Mucosa of descending colon (tissue), 3 donors: ENCODE data around the gene TEX36. TPM values are rescaled to one million over a fixed set of nuclear protein-coding genes. Genes with fewer than 3 reads are reported as not detected.

Experiments used
- ATAC-seq: fragments of 200-7000 bp; cut with Tn5 transposase; one replicate; pipeline ENCODE4 v1.9.1; 2020; ENCODE audit warnings: mild to moderate bottlenecking, moderate library complexity
- DNase-seq, 3 donors: peaks; one replicate each; pipeline ENCODE4 v3.0.0-alpha.2; 2020
- H3K36me3 ChIP-seq: fragments of 200-600 bp; one replicate; pipeline ENCODE4 v1.8.0; 2021; ENCODE audit warnings: low read depth, mild to moderate bottlenecking
- H3K4me1 ChIP-seq: fragments of 200-600 bp; one replicate; pipeline ENCODE4 v1.8.0; 2021; ENCODE audit warnings: low read depth, mild to moderate bottlenecking
- H3K4me3 ChIP-seq: fragments of 200-600 bp; one replicate; pipeline ENCODE4 v1.8.0; 2021; ENCODE audit warnings: mild to moderate bottlenecking
- H3K9me3 ChIP-seq: fragments of 200-600 bp; one replicate; pipeline ENCODE4 v1.8.0; 2021; ENCODE audit warnings: mild to moderate bottlenecking
- CTCF ChIP-seq: fragments of 200-600 bp; IDR thresholded peaks from one replicate; pipeline ENCODE4 v1.8.0; 2022; ENCODE audit warnings: antibody characterized with exemption, mild to moderate bottlenecking
- intact Hi-C, 2 donors: fragments of 100-400 bp; cut with DNase I in 1 of 2; cut with micrococcal nuclease in 1 of 2; formaldehyde crosslinking; loops; one replicate each; pipeline versions ENCODE4 v1.11.0 to v1.11.1; 2022; cut with DNase I, micrococcal nuclease
- total RNA-seq, 3 donors: library from RNA; stranded (reverse); fragmentation: NEBNext Ultra II Directional in 2 of 3; extraction: Animal tissue kit (Norgen Biotek cat#: 25700) in 2 of 3; gene quantifications; one replicate each; pipeline versions ENCODE4 v1.2.1 to v1.2.4, GENCODE V29; 2021 to 2023
- donor health status: DM: no; HTN: no; CAD: no; lungs with moderate emphysema.
- donor health status: DM: no; HTN: no; CAD: no.
- donor health status: DM: no; HTN: yes; CAD: no.

TEX36 gene
- total RNA-seq, 3 donors from 2014 or later = not detected

DNA sequence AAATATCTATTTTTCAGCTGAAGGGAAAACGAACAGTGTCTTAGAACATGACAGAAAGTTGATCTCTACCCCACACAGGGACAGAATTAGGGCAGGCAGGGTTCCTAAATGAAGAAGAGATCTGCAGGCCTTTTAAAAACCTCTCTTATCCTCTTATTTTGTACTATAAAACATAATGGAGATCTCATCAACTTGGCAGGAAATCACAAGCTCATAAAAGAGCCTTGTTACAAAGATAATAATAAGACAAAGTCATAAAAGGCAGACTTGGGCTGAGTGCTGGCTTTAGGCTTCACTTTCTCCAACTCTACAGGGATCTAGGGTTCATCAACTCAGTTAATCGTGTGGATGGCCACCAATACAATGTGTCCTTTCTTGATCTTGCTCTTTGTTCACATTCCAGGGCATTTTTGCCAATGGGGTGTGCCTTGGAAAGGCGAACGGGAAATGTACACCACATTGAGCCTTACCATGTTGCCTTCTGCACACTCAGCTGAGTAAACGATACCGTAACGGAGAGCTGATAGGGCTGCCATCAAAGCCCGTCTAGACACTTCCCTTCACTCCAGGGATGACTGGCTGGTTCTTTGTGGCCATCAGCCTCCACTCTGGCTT is 7.1 kb upstream of the TEX36 start:
- no peaks in the 10 kb centered on the region for H3K9me3 ChIP-seq
- intact Hi-C loops = no loop called here
- DNase-seq = no peak
- TF ChIP-seq CTCF = no peak
- H3K4me3 ChIP-seq = no peak overlapping the region
- H3K36me3 ChIP-seq = no peaks in the 10 kb centered on the region
- H3K4me1 ChIP-seq = peaks cover 3% of the 10 kb centered on the region
- ATAC-seq = peak; percentile 46

- Histone ChIP-seq H3K9me3 (no peaks in the 10 kb centered on the region), H3K4me1 (peaks cover 3% of the 10 kb centered on the region), H3K36me3 (no peaks in the 10 kb centered on the region), H3K4me3 (no peak overlapping the region)
- no peak for DNase-seq
- intact Hi-C loops = no loop called here
- no peak for ATAC-seq
- TF ChIP-seq CTCF = no peak
Measured at GRCh38 chr10:125687507-125688185, 4.7 kb upstream of the TEX36 start.

DNA sequence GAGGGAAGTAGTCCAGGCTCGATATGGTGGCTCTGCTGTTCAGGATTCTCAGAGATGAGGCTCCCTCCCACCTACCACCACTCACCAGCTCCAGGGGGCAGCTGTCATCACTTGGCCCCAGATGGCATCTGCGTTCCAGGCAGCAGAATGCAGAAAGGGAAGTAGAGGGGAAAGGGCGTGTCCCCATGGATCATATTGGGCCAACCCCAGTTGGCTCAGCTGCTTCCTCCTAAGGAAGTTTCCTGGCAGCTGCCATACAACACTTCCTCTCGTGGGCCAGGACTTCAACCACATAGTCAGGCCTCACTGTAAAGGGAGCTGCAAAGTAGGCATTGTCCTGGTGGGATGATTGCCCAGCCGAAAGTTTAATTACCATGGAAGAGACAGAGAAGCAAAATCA is 1.6 kb upstream of the TEX36 start:
- intact Hi-C loops = no loop called here

GRCh38 chr10:125683821-125684220 is 858 bp upstream of the TEX36 start:
- intact Hi-C loops = no loop called here
- H3K4me1 ChIP-seq = no peaks in the 10 kb centered on the region
- DNase-seq = no peak
- H3K4me3 ChIP-seq = no peak overlapping the region
- no peaks in the 10 kb centered on the region for H3K36me3 ChIP-seq
- H3K9me3 ChIP-seq = no peaks in the 10 kb centered on the region
- no peak for ATAC-seq
- TF ChIP-seq CTCF = no peak

More for the DNA sequence above, 1.6 kb upstream of the TEX36 start:
- H3K36me3 ChIP-seq = no peaks in the 10 kb centered on the region
- no peaks in the 10 kb centered on the region for H3K9me3 ChIP-seq
- H3K4me3 ChIP-seq = no peak overlapping the region
- ATAC-seq (no peak), DNase-seq (no peak)
- H3K4me1 ChIP-seq = no peaks in the 10 kb centered on the region
- no peak for TF ChIP-seq CTCF

DNA sequence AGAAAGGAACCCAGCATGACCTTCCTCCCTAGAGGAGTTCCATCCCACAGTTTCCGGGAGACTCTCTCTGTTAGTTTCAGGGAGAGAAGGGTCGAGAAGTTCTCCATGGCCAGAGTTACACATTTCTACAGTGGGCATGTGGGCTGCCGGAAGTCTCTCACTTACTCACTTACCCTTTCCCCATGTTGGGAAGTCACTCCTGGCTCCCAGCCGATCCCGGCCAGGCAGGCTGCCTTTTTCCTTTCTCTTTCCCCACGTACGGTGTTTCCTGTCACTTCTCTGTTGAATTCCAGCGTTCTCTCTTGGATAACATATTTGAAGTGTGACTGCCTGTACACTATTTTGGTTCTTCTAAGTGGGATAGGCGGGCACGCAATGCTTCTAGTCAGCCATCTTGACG is 3.5 kb downstream of the TEX36 start:
- H3K4me3 ChIP-seq = no peak overlapping the region
- H3K4me1 ChIP-seq = no peaks in the 10 kb centered on the region
- ATAC-seq = no peak
- intact Hi-C loops = no loop called here
- peaks cover 2% of the 10 kb centered on the region for H3K9me3 ChIP-seq
- no peak for DNase-seq
- no peaks in the 10 kb centered on the region for H3K36me3 ChIP-seq
- TF ChIP-seq CTCF = no peak
